Muscle of arm (tissue), 12 donors: ENCODE results near the gene GNAO1. TPM values are rescaled to one million over a fixed set of nuclear protein-coding genes. Genes with fewer than 3 reads are reported as not detected.

ENCODE experiments used
- DNase-seq: peaks from one replicate; pipeline ENCODE4 v3.0.0-alpha.2; 2013
- polyA plus RNA-seq, 12 donors: library from polyadenylated mRNA; unstranded; fragments of 120-200 nt; gene quantifications; one replicate each; pipeline ENCODE4 v1.2.1, GENCODE V29; 2013; ENCODE audit not compliant: insufficient read length in 12 of 12

The GNAO1 gene
- polyA plus RNA-seq, 12 donors, result 0.27 to 24.8 (median 1.8) TPM; not detected in 1

- DNase-seq, result no peak
Observed at GRCh38 chr16:56311208-56312027, 120.1 kb downstream of the GNAO1 start.

- DNase-seq, result no peak
Observed at GRCh38 chr16:56312028-56312300, 120.7 kb downstream of the GNAO1 start.

GRCh38 chr16:56312556-56312955 is 121.3 kb downstream of the GNAO1 start:
- DNase-seq, result no peak

- DNase-seq, result no peak
Observed at GRCh38 chr16:56314244-56314850, 123.1 kb downstream of the GNAO1 start.

- no peak for DNase-seq
Observed at GRCh38 chr16:56315955-56316354, 124.7 kb downstream of the GNAO1 start.

- no peak for DNase-seq
Observed at GRCh38 chr16:56316545-56316944, 125.3 kb downstream of the GNAO1 start.

GRCh38 chr16:56317998-56318826 is 126.9 kb downstream of the GNAO1 start:
- peak; percentile 85 for DNase-seq

- no peak for DNase-seq
Observed at GRCh38 chr16:56318827-56319140, 127.5 kb downstream of the GNAO1 start.

- DNase-seq, result no peak
Observed at GRCh38 chr16:56319376-56319775, 128.1 kb downstream of the GNAO1 start.

GRCh38 chr16:56320056-56320455 is 128.8 kb downstream of the GNAO1 start:
- DNase-seq, result no peak

GRCh38 chr16:56320811-56321558 is 129.7 kb downstream of the GNAO1 start:
- no peak for DNase-seq

- no peak for DNase-seq
Observed at GRCh38 chr16:56321571-56321970, 130.3 kb downstream of the GNAO1 start.

- no peak for DNase-seq
Observed at GRCh38 chr16:56324406-56324805, 133.1 kb downstream of the GNAO1 start.

GRCh38 chr16:56325956-56326355 is 134.7 kb downstream of the GNAO1 start:
- DNase-seq, result no peak

GRCh38 chr16:56327071-56327928 is 136.0 kb downstream of the GNAO1 start:
- no peak for DNase-seq

- DNase-seq, result no peak
Observed at GRCh38 chr16:56327929-56328258, 136.6 kb downstream of the GNAO1 start.

GRCh38 chr16:56328276-56329022 is 137.2 kb downstream of the GNAO1 start:
- no peak for DNase-seq

GRCh38 chr16:56329887-56330286 is 138.6 kb downstream of the GNAO1 start:
- no peak for DNase-seq

GRCh38 chr16:56330476-56330875 is 139.2 kb downstream of the GNAO1 start:
- no peak for DNase-seq

GRCh38 chr16:56331399-56331798 is 140.1 kb downstream of the GNAO1 start:
- no peak for DNase-seq

GRCh38 chr16:56331915-56332314 is 140.6 kb downstream of the GNAO1 start:
- DNase-seq, result no peak
